ENCODE measurements around the gene USH2A. TPM values are rescaled to one million over a fixed set of nuclear protein-coding genes. Genes with fewer than 3 reads are reported as not detected.

USH2A gene
- total RNA-seq, 2 donors from 2014 or later, result 0.74 TPM; not detected in 1

DNA sequence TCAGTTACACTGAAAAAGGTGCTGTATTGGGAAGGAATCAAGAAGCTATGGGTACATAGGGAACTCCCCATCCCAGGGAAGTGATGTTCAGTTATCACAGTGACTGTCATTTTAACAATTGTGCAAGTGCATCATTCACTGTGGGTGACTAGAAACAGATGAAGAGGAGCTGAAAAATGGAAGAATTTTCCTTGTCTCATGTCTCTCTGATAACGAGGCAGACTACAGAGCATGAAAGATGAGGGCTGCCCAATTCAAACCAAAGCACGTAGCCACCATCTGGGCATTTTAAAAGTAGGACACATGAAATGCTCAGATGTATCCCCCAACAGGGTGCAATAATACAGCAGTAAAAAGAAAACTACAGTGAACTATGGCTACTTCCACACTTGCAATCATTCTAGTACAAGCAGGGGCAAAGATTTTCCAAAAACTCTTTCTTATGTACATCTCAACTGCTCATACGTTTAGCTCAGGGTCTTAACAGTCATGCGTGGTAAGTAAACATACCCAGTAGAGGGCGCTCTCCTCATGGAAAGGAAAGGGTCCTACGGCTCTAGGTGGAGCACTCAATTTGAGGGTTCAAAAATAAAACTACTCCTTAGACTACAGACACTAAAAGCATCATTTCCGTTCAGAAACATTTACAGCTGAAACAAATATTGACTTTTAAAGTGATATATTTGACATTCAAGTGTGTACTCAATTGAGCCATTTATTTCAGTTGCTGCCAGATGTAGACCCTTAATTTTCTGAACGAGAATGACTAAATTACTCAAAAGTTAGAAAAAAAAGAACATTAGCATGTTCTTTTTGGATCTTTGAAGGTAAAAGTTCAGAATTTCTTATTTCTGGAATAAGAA is 713.0 kb downstream of the USH2A start:
- Histone ChIP-seq H3K4me1 (replicated peaks) (no peaks in the 10 kb centered on the region), H3K36me3 (no peaks in the 10 kb centered on the region), H3K27me3 (replicated peaks; ENCODE audit: insufficient read depth) (no peaks in the 10 kb centered on the region), H3K4me3 (no peak overlapping the region), H3K27ac (no peak overlapping the region), H3K9me3 (no peaks in the 10 kb centered on the region)
- no peak for DNase-seq (ENCODE audit: low spot score)
- intact Hi-C loops (cut with DNase I), result no loop called here
- TF ChIP-seq, protein P1, sequence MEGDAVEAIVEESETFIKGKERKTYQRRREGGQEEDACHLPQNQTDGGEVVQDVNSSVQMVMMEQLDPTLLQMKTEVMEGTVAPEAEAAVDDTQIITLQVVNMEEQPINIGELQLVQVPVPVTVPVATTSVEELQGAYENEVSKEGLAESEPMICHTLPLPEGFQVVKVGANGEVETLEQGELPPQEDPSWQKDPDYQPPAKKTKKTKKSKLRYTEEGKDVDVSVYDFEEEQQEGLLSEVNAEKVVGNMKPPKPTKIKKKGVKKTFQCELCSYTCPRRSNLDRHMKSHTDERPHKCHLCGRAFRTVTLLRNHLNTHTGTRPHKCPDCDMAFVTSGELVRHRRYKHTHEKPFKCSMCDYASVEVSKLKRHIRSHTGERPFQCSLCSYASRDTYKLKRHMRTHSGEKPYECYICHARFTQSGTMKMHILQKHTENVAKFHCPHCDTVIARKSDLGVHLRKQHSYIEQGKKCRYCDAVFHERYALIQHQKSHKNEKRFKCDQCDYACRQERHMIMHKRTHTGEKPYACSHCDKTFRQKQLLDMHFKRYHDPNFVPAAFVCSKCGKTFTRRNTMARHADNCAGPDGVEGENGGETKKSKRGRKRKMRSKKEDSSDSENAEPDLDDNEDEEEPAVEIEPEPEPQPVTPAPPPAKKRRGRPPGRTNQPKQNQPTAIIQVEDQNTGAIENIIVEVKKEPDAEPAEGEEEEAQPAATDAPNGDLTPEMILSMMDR (IDR thresholded peaks at IDR 0.05), result peak in 1 of 4 experiments; percentile 19
- no peak for TF ChIP-seq POLR2A (IDR thresholded peaks at IDR 0.05)
- no peak for TF ChIP-seq POLR2AphosphoS5 (IDR thresholded peaks at IDR 0.05)
- WGBS, result 31% methylated on average over 8 of the region's 8 CpGs

DNA sequence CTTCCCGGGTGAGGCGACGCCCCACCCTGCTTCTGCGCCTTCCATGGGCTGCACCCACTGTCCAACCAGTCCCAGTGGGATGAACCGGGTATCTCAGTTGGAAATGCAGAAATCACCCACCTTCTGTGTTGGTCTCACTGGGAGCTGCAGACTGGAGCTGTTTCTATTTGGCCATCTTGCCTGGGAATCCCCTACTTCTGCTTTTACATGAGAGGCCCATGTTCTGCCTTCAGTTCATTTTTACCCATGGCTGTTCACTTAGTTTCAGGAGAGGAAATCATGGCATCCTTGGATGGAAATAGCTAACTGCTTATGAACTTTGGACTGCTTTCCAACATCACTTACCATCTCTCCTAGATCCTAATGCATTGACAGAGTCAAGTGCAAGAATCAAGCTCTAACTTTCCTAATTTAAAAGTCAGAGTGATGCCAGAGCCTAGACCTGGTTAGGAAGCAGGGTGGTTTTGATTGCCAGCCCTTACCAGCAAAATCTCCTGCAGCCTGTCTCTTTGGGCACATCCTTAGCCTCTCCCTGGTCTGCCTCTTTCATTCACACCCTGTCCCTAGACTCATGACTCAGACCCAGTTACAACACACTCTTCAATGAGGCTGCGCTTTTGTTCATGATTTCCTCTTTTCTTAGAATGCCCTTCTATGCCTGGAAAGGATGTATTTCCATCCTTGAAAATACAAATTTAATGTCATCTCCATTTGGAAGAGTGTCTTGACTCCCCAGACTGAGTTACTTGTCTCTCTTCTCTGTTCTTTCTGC is 719.0 kb downstream of the USH2A start:
- TF ChIP-seq POLR2A (IDR thresholded peaks at IDR 0.05), result no peak
- TF ChIP-seq, protein P1 (IDR thresholded peaks at IDR 0.05), result no peak
- TF ChIP-seq POLR2AphosphoS5 (IDR thresholded peaks at IDR 0.05), result no peak
- Histone ChIP-seq H3K4me1 (replicated peaks) (no peaks in the 10 kb centered on the region), H3K36me3 (no peaks in the 10 kb centered on the region), H3K27me3 (replicated peaks; ENCODE audit: insufficient read depth) (no peaks in the 10 kb centered on the region), H3K27ac (no peak overlapping the region), H3K9me3 (no peaks in the 10 kb centered on the region), H3K4me3 (no peak overlapping the region)
- intact Hi-C loops (cut with DNase I), result no loop called here
- no peak for DNase-seq (ENCODE audit: low spot score)
- WGBS, result 86% methylated on average over 6 of the region's 6 CpGs

DNA sequence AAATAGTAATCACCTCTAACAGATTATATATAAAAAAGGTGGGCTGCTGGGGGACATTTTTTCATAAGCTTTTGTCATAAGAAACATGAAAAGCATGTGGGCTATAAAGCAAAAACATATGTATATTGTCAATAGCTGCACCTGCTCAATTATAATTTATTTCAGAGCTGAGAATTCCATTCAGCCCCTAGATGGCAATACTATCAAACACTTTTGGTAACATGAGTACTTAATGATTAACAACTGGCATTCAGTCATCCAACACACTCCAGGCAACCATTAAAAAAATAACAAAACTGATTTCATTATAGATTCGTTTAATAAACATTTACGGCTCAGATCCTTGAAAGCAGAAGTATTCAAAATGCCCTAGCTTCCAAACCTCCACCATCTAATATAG is 741.0 kb downstream of the USH2A start:
- DNase-seq (ENCODE audit: low spot score), result no peak
- WGBS, result 44% methylated on average over 2 of the region's 2 CpGs
- H3K4me1 ChIP-seq (replicated peaks), result no peaks in the 10 kb centered on the region
- no peaks in the 10 kb centered on the region for H3K9me3 ChIP-seq
- no peaks in the 10 kb centered on the region for H3K36me3 ChIP-seq
- H3K4me3 ChIP-seq, result no peak overlapping the region
- no peak overlapping the region for H3K27ac ChIP-seq
- no peak for TF ChIP-seq POLR2A (IDR thresholded peaks at IDR 0.05)
- TF ChIP-seq, protein P1 (IDR thresholded peaks at IDR 0.05), result peak in 1 of 4 experiments; percentile 11
- intact Hi-C loops (cut with DNase I), result no loop called here
- H3K27me3 ChIP-seq (replicated peaks; ENCODE audit: insufficient read depth), result no peaks in the 10 kb centered on the region

DNA sequence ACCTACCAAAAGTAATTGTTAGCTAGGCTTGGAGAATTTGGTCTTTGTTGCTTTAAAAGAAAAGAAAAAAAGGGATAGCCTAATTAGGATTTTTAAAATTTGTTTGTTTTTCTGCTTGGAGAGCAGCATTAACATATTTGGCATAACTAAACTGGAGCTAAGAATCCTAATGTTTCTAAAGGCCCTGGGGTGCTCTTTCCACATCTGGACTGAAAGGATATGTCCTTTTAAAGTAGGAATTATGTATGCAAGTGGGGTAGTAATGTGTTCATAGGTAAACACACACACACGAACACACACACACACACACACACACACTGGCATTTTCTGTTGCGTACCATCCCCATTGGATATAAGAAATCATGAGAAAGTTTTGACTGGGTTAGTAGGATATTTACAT is 742.2 kb downstream of the USH2A start:
- no peaks in the 10 kb centered on the region for H3K4me1 ChIP-seq (replicated peaks)
- no peak for TF ChIP-seq POLR2AphosphoS5 (IDR thresholded peaks at IDR 0.05)
- TF ChIP-seq, protein P1 (IDR thresholded peaks at IDR 0.05), result no peak
- TF ChIP-seq POLR2A (IDR thresholded peaks at IDR 0.05), result no peak
- H3K27me3 ChIP-seq (replicated peaks; ENCODE audit: insufficient read depth), result no peaks in the 10 kb centered on the region
- whole genome bisulfite sequencing, result 63% methylated on average over 2 of the region's 2 CpGs
- DNase-seq (ENCODE audit: low spot score), result no peak
- intact Hi-C loops (cut with DNase I), result no loop called here
- no peak overlapping the region for H3K27ac ChIP-seq
- H3K36me3 ChIP-seq, result no peaks in the 10 kb centered on the region
- H3K4me3 ChIP-seq, result no peak overlapping the region
- H3K9me3 ChIP-seq, result no peaks in the 10 kb centered on the region

All from prostate gland (tissue), 2 donors.